GM19468 (cell line): ENCODE measurements around the gene ASB7.

Experiments used
- ATAC-seq: cut with Tn5 transposase; IDR thresholded peaks from one replicate; pipeline ENCODE4 v1.9.1; 2021; ENCODE audit warnings: mild to moderate bottlenecking, moderate library complexity, moderate number of reproducible peaks; ENCODE audit not compliant: unreplicated experiment; ENCODE audit errors: extremely low read depth

ASB7 gene

DNA sequence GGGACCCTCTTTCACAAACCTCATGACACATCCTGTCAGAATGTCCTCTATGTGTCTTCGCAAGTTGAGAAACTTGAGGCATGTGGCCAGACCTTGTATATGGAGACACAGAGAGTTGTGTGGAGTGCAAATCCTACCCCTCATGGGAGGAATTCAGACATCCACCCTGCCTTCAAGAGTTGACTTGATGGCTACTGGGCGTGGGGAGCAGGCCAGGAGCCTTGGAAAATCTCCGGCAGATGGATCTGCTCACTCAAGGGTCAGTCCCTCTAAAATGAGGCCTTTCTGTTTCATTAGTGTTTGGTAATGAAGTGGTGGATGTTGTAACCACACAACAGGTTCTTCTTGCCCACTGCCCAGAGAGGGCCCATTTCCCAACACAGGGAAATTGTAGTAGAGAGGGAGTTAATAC, 79.0 kb downstream of the ASB7 start:
- no peak for ATAC-seq

DNA sequence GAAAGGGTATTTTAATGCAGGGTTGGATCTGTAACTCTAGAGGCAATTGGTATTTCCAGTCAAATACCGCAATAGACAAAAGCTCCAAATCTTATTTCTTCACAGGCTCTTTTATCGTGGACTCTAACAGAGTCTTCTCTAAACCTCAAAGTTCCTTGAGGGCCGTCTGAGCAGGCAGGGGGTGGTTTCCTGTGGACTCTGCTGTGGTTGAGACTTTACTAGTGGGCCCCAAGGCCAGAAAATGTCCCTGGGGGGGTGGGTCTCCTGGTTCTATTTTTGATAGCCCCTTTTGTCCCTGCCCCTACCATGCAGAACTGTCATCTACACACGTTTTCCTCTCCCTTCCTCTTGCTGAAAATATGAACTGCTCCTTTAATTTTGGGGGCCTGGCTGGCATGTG, 80.1 kb downstream of the ASB7 start:
- ATAC-seq = no peak

DNA sequence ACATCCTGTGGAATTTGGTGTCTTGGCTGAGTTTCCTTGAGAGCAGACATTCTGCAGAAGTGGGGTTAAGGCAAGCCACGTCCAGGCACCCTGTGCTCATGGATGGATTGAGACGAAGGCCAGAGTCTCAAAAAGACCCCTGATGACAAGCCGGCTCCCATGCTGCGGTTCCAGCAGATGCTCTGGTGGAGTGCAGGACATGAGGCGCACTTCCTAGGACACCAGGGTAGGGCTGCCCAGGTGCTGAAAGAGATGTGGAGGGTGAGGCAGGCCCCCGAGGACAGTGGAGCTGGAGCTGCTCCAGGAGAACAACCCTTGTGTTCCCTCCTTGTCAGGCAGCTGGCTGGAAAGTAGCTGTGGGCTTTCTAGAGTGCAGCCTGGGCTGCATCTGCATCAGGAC, 81.0 kb downstream of the ASB7 start:
- ATAC-seq = no peak

DNA sequence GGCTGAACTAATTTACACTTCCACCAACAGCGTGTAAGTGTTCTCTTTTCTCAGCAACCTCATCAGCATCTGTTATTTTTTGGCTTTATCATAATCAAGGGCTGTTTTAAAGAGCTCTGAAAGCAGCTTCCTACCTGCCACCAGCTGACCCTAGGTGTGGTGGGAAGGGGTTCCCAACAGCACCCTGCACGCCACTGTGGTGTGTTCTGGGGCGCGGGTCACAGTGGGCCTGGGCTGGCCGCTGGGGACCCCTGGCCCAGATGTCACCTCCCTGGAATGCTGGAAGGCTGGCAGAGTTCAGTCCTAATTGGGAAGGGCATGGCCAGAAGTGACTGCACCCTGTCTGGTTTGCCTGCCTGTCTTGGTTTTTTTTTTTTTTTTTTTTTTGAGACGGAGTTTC, 82.2 kb downstream of the ASB7 start:
- ATAC-seq = no peak

DNA sequence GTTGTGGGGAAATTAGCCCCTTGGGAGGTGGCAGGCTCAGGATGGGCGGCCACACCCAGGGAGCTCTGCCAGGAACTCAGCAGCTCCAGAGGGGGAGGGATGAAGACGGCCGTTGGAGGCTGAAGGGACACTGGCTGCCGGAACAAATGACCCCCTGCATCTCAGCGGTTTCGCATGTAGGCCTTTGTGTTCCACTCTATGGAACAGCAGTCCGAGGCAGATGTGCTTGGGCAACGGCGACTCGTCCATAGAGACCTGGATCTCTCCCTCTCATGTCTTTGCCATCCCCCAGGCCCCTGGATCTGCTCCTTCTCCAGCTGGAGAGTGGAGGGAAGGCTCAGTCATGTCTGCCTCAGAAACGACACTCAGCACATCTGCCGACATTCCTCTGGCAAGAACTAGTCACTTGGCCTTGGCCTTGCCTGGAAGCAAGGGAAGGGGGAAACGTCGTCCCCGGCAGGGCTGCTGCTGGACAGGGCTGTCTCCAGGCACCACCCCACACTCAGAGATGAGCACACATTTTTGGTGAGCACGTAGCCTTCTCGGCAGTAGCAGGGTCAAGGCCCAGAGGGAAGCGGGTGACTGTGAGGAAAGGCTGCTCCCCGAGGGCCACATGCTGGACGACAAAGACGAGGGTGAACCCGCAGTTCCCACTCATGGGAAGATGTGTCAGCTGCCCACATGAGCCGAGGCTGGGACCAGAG, 83.8 kb downstream of the ASB7 start:
- no peak for ATAC-seq

DNA sequence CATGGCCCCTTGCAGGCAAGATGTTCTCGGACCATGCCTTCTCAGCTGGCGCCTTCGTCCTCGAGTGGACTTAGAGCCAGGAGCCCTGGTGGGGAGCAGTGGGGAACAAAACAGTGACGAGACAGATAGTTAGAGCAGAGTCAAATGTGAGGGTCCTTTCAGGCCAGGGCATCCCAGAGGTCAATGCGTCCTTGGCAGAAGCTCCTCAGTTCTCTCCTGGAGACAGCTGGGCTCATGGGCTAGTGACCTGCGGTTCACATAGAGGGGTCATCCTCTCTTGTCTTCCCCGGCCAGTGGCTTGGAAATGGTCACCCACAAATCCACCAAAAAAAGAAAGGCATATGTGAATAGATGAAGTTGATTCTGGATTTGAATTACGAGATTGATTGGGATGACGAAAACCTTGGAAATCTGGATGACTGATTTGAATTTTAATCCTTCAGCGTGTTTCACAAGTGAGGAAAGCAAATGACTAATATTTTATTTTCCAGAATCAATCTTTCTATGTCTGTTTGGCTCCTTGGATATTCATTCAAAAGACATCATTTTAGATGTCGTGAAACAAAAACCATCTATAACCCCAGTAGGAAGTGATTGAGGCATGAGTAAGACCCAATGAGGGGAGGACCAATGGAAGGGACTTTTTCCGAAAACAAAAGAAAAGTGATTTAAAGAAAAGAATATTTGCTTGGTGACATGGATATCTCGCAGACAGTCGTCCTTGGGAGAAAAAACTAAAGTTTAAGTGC, 84.5 kb downstream of the ASB7 start:
- no peak for ATAC-seq

DNA sequence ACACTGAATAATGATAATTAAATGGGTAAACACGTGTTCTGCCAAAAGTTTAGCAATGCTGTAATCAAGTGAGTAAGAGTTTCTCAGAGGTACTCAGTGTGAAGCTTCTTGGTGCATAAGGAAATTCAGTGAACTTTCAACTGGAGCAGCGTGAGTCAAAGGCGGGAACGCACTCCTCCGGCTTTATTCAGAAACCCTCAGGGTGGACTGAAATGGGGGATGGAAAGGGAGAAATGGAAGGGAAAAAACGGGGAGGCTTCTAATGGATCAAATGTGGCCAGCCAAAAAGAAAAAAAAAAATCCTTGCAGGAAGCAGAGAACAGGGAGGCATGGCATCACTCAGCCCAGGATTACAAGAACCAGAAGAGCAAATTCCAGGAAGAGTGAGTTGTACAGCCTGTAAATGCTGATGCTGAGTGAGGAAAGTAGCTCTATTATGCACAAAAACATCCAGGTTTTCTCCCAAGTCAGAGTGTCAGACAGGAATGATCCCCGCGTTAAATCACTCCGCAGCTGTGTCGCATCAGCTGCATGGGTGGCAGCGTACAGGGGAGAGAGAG, 85.3 kb downstream of the ASB7 start:
- no peak for ATAC-seq

DNA sequence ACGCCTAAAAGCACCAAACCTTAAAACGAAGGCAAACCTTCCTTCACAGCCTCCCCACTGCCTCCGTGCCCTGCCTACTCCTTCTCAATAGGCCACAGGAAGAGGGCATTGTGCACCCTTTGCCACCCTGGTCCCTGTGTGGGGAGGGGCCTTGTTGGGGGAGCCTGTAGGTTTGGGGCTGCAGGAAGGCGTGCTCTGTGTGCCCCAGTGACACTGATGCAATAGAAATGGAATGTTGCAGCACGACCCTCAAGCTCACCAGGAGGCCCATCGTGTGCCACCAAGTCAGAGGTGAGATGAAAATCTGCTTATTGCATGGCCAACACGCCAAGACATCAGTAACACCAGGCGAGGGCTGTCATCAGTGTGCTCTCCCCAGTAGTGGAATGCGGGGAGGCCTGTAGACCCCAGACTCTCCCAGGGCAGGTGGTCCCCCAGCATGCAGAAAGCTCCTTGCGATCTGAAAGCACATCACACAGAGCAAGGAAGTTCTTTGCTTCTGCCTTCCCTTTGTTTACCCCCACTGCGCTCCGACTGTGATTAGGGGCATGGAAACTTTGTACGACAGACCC, 86.2 kb downstream of the ASB7 start:
- no peak for ATAC-seq

DNA sequence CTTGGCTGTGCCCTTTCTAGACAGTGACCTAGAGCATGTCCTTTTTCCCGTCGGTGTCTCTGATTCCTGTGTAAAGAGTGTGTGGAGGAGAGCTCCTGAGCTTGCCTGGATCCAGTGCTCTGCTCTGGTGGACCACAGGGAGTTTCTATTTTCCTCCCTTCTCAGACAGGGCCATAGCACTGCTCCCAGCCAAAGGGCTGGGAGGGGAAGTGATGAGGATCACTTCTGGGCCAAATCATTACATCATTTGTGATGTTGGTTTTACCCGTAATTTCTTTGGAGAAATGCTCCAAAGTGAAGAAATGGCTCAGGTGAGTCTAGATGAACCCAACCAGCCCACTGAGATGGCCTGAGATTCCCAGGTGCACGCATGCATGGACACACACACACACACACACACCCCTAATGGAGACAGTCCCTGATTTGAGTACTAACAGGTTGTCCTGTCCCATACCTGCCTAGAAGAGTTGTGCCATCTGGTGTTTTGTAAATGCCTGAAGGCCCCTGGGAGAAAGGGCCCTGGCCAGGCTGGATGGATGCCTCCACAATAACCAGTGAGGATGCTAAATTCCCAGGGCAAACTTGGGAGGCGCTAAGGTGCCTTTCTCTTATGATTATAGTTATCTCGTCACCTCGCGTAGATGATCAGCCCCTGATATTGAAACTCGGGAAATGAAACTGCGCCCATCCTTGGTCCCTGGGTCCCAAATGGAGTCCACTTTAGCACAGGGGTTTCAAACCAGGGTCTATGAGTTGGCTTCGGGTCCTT, 86.9 kb downstream of the ASB7 start:
- ATAC-seq = no peak

DNA sequence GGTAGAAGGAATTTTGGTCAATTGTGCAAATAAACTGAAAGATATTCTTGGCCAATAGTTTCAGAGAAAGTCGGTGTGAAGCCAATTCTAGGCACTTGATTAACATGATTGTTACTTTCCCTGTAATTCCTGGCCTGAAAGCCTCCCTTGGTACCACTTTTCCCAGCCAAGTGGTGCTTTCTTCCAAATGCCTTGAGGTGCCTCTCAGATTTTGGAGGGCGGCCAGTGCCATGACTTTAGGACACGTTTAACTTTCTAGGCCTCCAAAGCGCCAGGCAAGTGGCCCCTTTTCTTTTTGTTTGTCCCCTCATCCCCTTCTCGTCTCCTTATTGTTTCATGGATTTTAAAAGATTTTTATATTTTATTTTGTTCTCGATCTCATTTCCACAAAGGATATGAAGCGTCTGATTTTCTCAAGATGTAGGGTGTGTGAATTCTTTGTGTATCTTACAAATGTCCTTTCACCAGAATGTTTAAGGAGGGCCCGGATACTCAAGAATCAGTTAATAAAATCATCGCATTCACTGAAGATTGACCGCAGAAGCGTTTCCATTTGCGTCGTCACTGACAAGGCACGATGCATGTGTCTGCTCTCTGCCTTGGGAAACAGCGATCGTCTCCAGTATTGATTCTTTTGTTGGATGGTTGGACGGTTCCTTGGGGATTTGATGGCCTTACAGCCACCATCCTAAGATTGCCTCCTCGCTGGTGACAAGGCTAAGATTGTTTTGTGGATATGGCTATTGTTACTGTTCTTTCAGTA, 87.8 kb downstream of the ASB7 start:
- no peak for ATAC-seq

DNA sequence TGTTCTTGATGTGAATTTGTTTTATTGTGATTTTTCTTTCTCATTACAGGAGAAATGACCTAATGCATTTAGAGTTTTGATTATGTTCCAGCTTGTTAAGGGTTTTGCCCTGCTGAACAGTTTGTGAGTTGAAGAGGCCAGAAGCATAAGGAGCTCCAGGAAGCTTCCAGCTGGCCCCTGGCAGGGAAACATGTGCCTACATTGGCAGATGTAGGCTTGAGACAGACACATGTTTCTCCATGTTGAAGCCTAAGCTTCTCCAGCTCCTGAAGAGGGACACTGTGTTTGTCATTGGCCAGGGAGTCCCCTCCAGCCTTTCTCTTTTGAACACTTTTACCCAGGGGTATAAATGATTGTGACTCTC, 88.4 kb downstream of the ASB7 start:
- ATAC-seq = no peak

DNA sequence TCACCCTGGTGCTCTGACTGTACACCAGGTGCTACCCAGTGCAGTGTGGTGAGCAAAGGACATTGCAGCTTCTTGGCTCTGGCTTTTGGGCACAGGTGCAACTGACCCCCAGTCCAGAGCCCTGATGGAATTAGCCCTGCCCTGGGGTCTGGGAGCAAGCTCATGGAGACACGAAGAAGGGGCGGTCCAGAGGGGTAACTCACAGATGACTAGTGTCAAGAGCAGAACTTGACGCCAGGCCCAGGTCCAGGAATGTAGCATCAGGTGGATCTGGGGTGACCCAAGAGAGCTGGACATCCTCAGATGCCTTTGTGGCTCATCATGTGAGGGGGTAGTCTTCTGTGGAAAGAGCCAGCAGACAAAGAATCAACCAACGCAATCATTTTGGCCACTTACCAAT, 88.9 kb downstream of the ASB7 start:
- no peak for ATAC-seq

DNA sequence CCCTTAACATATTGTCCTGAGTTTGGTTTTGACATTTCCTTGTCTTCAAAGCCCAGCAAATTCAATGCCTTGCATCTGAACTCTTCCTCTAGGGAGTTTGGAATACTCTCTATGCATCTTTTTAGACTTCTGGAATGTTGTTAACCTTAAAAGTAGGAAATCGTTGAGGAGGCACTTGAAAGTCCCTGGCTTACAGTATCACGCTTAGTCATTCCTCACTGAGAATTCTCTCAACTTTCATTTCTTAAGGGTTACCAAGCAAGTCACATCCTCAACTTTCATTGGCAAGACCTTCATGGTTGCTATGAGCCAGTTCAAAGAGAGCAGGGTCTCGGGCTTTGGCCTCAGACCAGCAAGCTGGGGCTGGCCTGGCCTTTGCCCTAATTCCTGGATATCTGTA, 89.9 kb downstream of the ASB7 start:
- no peak for ATAC-seq

DNA sequence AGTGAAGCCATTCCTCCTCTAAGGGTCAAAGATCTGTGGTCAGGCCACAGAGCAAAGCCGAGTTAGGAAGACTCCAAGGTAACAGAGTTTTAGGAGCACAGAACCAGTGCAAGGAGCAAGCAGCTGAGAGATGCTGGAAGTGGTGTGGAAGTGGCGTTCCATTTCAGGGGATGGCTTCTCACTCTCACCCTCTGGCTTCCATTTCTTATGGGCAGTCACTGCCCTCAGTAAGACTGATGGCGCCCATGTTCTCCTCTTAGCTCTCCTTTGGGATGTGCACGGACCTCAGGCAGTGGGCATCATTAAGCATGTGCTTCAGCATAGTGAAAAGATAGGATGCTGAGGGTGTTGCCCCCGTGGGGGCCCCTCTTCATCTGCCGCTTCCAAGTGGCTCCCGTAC, 90.3 kb downstream of the ASB7 start:
- no peak for ATAC-seq

DNA sequence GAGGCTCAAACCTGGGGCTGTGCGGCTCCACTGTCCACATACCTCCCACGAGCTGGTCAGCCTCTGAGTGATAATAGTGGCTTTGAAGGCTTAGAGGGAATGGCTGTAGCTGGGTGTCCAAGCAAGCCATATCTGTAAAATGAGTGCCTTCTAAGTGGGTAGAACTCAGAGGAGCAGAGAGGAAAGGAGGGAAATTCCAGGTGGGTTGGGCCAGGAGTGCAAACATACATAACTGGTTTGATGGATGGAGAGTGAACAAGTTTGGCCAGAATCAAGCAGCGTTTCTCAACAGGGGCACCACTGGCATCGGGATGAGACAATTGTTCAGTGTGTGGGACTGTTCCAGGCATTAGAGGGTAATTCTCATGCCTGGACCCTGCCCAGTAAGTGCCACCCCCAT, 91.1 kb downstream of the ASB7 start:
- ATAC-seq = no peak

DNA sequence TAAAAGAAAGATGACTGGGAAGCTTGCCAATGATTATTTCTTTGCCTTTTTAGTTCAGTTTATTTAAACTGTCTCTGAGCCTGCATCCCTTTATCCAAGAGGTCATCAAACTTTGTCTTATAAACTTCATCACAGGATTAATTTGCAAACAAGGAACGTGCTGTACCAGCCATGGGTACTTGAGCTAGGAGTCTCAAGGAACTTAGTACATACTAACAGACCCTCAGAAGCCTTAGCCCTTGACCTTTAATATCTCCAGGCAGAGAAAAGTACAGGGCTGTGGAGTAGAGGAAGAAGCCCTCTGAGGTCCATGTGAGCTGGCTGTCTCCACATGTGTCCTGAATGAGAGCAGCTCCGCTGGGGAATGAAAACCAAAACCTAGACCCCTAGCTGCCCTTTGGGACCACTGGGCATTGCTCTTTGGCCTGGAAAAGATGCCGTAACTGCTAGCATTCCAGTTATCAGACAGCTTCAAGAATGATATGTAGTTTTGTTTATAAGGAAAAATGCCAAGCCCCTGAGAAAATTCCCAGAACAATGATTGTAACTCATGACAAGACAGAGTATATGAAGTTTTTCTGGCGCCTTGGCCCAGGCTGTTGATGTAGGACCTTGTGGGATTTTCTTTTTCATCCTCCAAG, 92.1 kb downstream of the ASB7 start:
- no peak for ATAC-seq

DNA sequence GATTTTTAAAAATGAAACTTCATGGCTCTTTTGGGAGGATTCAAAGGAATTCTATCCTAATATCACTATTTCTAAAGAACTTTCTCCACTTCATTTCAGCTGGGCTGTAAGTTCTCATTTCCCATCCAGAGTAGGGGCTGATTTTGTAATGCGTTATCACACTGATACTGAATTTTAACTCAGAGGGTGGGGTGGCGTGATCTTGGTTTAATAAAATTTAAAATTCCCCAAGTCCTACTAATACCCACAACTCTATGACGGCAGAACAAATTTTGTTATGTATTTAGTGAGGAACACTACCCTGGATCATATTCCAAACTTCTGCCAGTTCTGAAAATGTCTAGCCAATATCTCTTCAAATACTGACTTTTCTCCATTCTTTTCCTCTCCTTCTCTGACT, 92.7 kb downstream of the ASB7 start:
- ATAC-seq = no peak

DNA sequence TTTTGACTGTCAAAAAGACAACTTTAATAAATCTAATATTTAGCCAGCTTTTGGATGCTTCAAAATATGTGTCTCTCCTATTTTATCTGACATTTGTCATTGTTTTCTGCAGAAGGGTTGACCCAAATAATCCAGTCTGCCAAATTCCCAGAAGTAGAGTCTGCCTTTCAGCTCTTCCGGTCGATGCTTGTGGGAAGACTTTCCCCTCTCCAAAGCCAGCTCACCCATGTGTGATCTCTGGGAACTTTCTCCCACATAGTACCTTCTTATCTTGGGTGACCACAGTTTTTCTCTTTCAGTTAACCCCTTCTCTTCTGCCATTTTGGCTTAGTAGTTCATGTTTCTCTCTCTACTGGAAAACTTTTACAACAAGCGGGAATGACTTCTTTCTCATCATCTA, 94.1 kb downstream of the ASB7 start:
- ATAC-seq = no peak
